IPS DF 19.7 (cell line): ENCODE results near the gene DIS3L2.

Experiments used
- DNase-seq: peaks from one replicate; pipeline ENCODE4 v3.0.0-alpha.2; 2013; ENCODE audit warnings: low read depth, low spot score

The DIS3L2 gene

GRCh38 chr2:231961349-231962166 is at the start of gene DIS3L2:
DIS3L2 (plus strand) TSS chr2:231961713; CDS start chr2:232014928, 53,215 bp downstream.
- peak; percentile 42 for DNase-seq

GRCh38 chr2:231914077-231914690 is 47.3 kb upstream of the DIS3L2 start:
- DNase-seq = no peak

GRCh38 chr2:231917280-231918066 is 44.0 kb upstream of the DIS3L2 start:
- DNase-seq = no peak

- no peak for DNase-seq
These were observed 42.8 kb upstream of the DIS3L2 start for GRCh38 chr2:231918501-231919330.

GRCh38 chr2:231919341-231920035 is 42.0 kb upstream of the DIS3L2 start:
- DNase-seq = no peak

- no peak for DNase-seq
These were observed 41.1 kb upstream of the DIS3L2 start for GRCh38 chr2:231920366-231920765.

- no peak for DNase-seq
These were observed 40.7 kb upstream of the DIS3L2 start for GRCh38 chr2:231920795-231921194.

GRCh38 chr2:231922311-231923009 is 39.1 kb upstream of the DIS3L2 start:
- DNase-seq = no peak

- DNase-seq = no peak
These were observed 38.5 kb upstream of the DIS3L2 start for GRCh38 chr2:231923010-231923344.

- DNase-seq = no peak
These were observed 37.3 kb upstream of the DIS3L2 start for GRCh38 chr2:231923951-231924888.

- no peak for DNase-seq
These were observed 36.6 kb upstream of the DIS3L2 start for GRCh38 chr2:231924889-231925275.

- DNase-seq = no peak
These were observed 36.0 kb upstream of the DIS3L2 start for GRCh38 chr2:231925303-231926179.

- DNase-seq = no peak
These were observed 35.3 kb upstream of the DIS3L2 start, which contains the start of gene NPPC for GRCh38 chr2:231926180-231926741. NPPC (minus strand) TSS chr2:231926396; CDS start chr2:231926249, 147 bp downstream.

GRCh38 chr2:231926761-231927565 is 34.5 kb upstream of the DIS3L2 start:
- no peak for DNase-seq

- DNase-seq = no peak
These were observed 34.0 kb upstream of the DIS3L2 start for GRCh38 chr2:231927566-231927890.

GRCh38 chr2:231928481-231928880 is 33.0 kb upstream of the DIS3L2 start:
- no peak for DNase-seq
